ENCODE results near the gene GP1BA.

GP1BA gene

GRCh38 chr17:4931963-4932362 is at the start of gene GP1BA:
TSS of gene GP1BA (plus strand) at chr17:4932277. CDS start at chr17:4932605, 328 bp downstream.
- H3K9me3 ChIP-seq, result no peaks in the 10 kb centered on the region
- H3K27me3 ChIP-seq, result no peaks in the 10 kb centered on the region
- no peak within 1 kb of the TSS for H3K27ac ChIP-seq
- no peak within 1 kb of the TSS for H3K4me3 ChIP-seq
- H3K4me1 ChIP-seq, result peaks cover 31% of the 10 kb centered on the region
- peaks cover 11% of the 10 kb centered on the region; the same call in 1 of the 2 replicates for H4K20me1 ChIP-seq
- TF ChIP-seq Cebpa-rat (IDR thresholded peaks at IDR 0.05), result no peak
- peak within 1 kb of the TSS; percentile 54 for H3K4me2 ChIP-seq
- peaks cover 44% of the 10 kb centered on the region for H3K36me3 ChIP-seq
- no peak within 1 kb of the TSS for H3K9ac ChIP-seq

- H3K4me2 ChIP-seq, result no peak overlapping the region
- H3K27me3 ChIP-seq, result no peaks in the 10 kb centered on the region
- peaks cover 75% of the 10 kb centered on the region for H3K36me3 ChIP-seq
- H3K4me3 ChIP-seq, result no peak overlapping the region
- no peak overlapping the region for H3K27ac ChIP-seq
- H4K20me1 ChIP-seq, result peaks cover 19% of the 10 kb centered on the region
- H3K4me1 ChIP-seq, result peaks cover 6% of the 10 kb centered on the region
- H3K9me3 ChIP-seq, result no peaks in the 10 kb centered on the region
- no peak for TF ChIP-seq Cebpa-rat (IDR thresholded peaks at IDR 0.05)
- H3K9ac ChIP-seq, result no peak overlapping the region
These were observed 47.6 kb upstream of the GP1BA start for GRCh38 chr17:4884489-4884888.

DNA sequence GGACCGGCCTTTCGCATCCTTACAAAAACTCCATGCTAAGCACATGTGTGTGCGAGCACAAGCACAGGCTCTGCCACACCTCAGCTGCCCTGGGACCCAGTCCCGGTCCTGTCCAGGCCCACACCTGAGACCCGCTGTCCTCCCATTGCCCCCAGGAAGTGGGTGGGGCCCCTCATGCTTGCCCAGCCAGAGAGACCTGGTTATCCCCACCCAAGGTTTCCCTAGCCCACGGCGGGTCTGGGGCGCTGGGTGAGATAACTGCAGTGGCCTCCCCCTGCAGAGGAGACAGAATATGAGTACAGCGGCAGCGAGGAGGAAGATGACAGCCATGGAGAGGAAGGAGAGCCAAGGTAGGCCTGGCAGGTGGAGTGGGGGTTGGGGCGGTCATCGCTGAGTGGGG is 45.2 kb upstream of the GP1BA start:
- Histone ChIP-seq H3K9ac (no peak overlapping the region), H3K36me3 (peaks cover 81% of the 10 kb centered on the region), H3K4me1 (no peaks in the 10 kb centered on the region)

DNA sequence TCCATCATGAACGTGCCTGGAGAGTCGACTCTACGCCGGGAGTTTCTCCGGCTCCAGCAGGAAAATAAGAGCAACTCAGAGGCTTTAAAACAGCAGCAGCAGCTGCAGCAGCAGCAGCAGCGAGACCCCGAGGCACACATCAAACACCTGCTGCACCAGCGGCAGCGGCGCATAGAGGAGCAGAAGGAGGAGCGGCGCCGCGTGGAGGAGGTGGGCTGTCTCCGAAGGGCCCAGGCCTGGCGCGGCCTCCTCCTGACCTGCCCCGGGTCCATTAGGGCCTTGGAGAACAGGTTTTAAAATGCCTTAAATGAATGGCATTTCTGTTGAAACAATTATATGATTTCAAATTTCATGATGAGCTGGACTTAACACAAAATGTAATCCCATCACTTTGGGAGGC is 44.5 kb upstream of the GP1BA start:
- no peaks in the 10 kb centered on the region for H3K9me3 ChIP-seq
- no peaks in the 10 kb centered on the region for H3K27me3 ChIP-seq
- H3K9ac ChIP-seq, result no peak overlapping the region
- H3K36me3 ChIP-seq, result peaks cover 82% of the 10 kb centered on the region
- no peak overlapping the region for H3K27ac ChIP-seq
- no peak overlapping the region for H3K4me2 ChIP-seq
- H3K4me1 ChIP-seq, result no peaks in the 10 kb centered on the region
- H4K20me1 ChIP-seq, result no peaks in the 10 kb centered on the region
- TF ChIP-seq Cebpa-rat (IDR thresholded peaks at IDR 0.05), result no peak
- H3K4me3 ChIP-seq, result no peak overlapping the region

More for the DNA sequence above, 45.2 kb upstream of the GP1BA start:
- TF ChIP-seq Cebpa-rat (IDR thresholded peaks at IDR 0.05), result no peak
- Histone ChIP-seq H4K20me1 (peaks cover 7% of the 10 kb centered on the region; the same call in 1 of the 2 replicates), H3K4me2 (no peak overlapping the region), H3K4me3 (no peak overlapping the region), H3K27me3 (no peaks in the 10 kb centered on the region), H3K27ac (no peak overlapping the region), H3K9me3 (no peaks in the 10 kb centered on the region)

DNA sequence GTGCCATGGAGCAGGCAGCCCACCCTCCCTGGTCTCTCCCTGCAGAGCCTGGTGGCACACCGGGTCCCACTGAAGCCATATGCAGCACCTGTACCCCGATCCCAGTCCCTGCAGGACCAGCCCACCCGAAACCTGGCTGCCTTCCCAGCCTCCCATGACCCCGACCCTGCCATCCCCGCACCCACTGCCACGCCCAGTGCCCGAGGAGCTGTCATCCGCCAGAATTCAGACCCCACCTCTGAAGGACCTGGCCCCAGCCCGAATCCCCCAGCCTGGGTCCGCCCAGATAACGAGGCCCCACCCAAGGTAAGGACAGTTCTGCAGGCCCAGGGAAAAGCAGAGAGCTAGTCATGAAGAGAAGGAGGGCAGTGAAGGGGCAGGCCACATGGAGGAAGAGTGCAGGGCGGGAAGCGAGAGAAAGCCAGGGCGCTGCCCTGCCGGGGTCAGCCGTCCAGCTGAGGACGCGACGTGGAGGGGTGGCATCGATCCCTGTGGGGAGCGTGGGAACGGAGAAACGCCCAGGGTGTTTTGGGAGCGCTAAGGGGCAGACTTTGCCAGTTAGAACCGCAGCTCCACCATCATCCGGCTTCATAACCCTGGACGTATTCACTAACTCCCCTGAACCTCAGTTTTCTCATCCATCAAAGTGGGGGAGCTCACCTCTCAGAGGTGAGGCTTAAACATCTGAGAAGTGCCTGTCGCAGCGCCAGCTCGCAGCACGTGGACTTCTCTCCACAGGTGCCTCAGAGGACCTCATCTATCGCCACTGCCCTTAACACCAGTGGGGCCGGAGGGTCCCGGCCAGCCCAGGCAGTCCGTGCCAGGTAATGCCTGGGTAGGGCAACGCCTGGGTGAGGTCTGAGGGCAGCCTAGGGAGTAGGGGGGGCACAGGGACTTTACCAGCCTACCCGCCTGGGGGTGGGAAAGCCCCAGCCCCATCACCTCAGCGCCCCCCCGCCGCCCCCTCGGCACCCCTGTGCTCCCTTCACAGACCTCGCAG is 40.4 kb upstream of the GP1BA start:
- no peak overlapping the region for H3K9ac ChIP-seq
- no peaks in the 10 kb centered on the region for H4K20me1 ChIP-seq
- no peak overlapping the region for H3K27ac ChIP-seq
- H3K27me3 ChIP-seq, result no peaks in the 10 kb centered on the region
- peaks cover 5% of the 10 kb centered on the region; the same call in 1 of the 2 replicates for H3K4me1 ChIP-seq
- H3K9me3 ChIP-seq, result no peaks in the 10 kb centered on the region
- no peak overlapping the region for H3K4me2 ChIP-seq
- H3K36me3 ChIP-seq, result peaks cover 94% of the 10 kb centered on the region
- no peak for TF ChIP-seq Cebpa-rat (IDR thresholded peaks at IDR 0.05)
- no peak overlapping the region for H3K4me3 ChIP-seq

DNA sequence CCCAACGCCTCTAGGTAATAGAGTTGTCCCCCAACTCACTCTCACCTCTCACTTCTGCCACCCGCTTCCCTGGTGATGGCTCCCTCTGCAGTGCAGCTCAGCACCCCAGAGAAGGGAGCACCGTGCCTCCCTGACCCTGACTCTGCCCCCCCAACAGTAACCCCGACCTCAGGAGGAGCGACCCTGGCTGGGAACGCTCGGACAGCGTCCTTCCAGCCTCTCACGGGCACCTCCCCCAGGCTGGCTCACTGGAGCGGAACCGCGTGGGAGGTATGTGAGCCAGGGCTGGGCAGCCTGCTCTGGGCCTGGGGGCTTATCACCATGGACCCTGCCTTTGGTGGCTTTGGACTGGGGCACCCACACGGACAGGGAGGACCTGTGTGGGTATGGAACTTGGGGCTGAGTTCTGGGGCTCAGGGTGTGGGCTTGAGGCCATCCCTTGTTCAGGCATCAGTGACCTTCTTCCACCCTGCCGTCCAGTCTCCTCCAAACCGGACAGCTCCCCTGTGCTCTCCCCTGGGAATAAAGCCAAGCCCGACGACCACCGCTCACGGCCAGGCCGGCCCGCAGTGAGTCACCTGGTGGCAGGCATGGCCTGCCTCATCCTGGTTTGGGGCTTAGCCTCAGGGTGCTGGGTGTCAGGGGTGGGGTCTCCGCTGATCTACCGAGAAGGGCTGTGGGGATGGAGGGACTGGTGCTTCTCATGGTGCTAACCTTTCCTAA is 39.4 kb upstream of the GP1BA start:
- Histone ChIP-seq H3K4me2 (no peak overlapping the region), H4K20me1 (no peaks in the 10 kb centered on the region), H3K36me3 (peaks cover 94% of the 10 kb centered on the region), H3K27me3 (no peaks in the 10 kb centered on the region), H3K27ac (no peak overlapping the region), H3K9ac (no peak overlapping the region), H3K4me3 (no peak overlapping the region), H3K4me1 (peaks cover 5% of the 10 kb centered on the region; the same call in 1 of the 2 replicates), H3K9me3 (no peaks in the 10 kb centered on the region)
- no peak for TF ChIP-seq Cebpa-rat (IDR thresholded peaks at IDR 0.05)

GRCh38 chr17:4893272-4893671 is 38.8 kb upstream of the GP1BA start:
- Histone ChIP-seq H3K36me3 (peaks cover 88% of the 10 kb centered on the region), H3K9ac (no peak overlapping the region), H3K4me1 (peaks cover 5% of the 10 kb centered on the region), H3K27me3 (peaks cover 3% of the 10 kb centered on the region; the same call in 1 of the 2 replicates), H3K27ac (no peak overlapping the region), H3K4me3 (no peak overlapping the region), H3K4me2 (no peak overlapping the region), H3K9me3 (no peaks in the 10 kb centered on the region), H4K20me1 (no peaks in the 10 kb centered on the region)
- no peak for TF ChIP-seq Cebpa-rat (IDR thresholded peaks at IDR 0.05)

- Histone ChIP-seq H3K4me2 (no peak overlapping the region), H3K27me3 (peaks cover 9% of the 10 kb centered on the region), H3K27ac (no peak overlapping the region), H3K9ac (no peak overlapping the region), H3K4me1 (peaks cover 12% of the 10 kb centered on the region), H3K9me3 (no peaks in the 10 kb centered on the region), H3K36me3 (peaks cover 81% of the 10 kb centered on the region), H4K20me1 (no peaks in the 10 kb centered on the region), H3K4me3 (no peak overlapping the region)
- TF ChIP-seq Cebpa-rat (IDR thresholded peaks at IDR 0.05), result no peak
These were observed 38.1 kb upstream of the GP1BA start for GRCh38 chr17:4893721-4894560.

- Histone ChIP-seq H3K36me3 (peaks cover 75% of the 10 kb centered on the region), H3K4me3 (no peak overlapping the region), H3K4me1 (peaks cover 22% of the 10 kb centered on the region), H3K27ac (no peak overlapping the region), H3K4me2 (no peak overlapping the region), H3K27me3 (peaks cover 21% of the 10 kb centered on the region), H3K9me3 (no peaks in the 10 kb centered on the region), H4K20me1 (no peaks in the 10 kb centered on the region), H3K9ac (no peak overlapping the region)
- no peak for TF ChIP-seq Cebpa-rat (IDR thresholded peaks at IDR 0.05)
These were observed 37.0 kb upstream of the GP1BA start for GRCh38 chr17:4895121-4895520.
